Measurements from ENCODE around the gene DHFR2. TPM values are rescaled to one million over a fixed set of nuclear protein-coding genes. Genes with fewer than 3 reads are reported as not detected.

Gene DHFR2
- total and polyA plus RNA-seq, 2 of the 4 experiments (the other 2 are of a cell fraction): 1.1 to 2.3 TPM

DNA sequence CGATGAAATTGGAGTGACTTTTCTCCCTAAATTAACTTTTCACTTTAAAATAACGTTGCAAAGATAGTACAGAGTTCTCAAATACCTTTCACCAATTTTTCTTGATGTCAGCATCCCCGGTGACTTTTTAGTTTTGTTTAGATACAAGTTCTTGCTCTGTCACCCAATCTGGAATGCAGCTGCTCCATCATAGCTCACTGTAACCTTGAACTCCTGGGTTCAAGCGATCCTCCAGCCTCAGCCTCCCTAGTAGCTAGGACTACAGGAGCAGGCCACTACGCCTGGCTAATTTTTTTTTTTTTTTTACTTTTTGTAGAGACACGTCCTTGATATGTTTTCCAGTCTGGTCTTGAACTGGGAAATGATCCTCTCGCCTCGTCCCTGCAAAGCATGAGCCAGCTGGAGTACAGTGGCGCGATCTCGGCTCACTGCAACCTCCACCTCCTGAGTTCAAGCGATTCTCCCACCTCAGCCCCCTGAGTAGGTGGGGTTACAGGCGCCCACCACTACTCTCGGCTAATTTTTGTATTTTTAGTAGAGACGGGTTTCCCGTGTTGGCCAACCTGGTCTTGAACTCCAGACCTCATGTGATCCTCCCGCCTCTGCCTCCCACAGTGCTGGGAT, 892 bp upstream of the DHFR2 start:
- Histone ChIP-seq H3K23ac (ENCODE audit: low read depth, low read length) (peak overlapping the region; percentile 76; the same call in 1 of the 2 replicates), H2BK20ac (ENCODE audit: low read depth, low read length) (no peak overlapping the region), H3K4me3 (ENCODE audit: insufficient read depth, low read depth, low read length) (peak overlapping the region; percentile 70), H3K18ac (ENCODE audit: low read depth, low read length) (no peak overlapping the region; the same call in none of the 2 replicates), H3K79me1 (ENCODE audit: low read depth in 1 of 2, low read length in 2 of 2) (peaks cover 6 to 34% of the 10 kb centered on the region in 2 experiments; a peak in 2 of 4 replicates), H4K91ac (ENCODE audit: insufficient read depth, low read depth, low read length) (peak overlapping the region; percentile 39; the same call in 1 of the 2 replicates), H3K9me3 (ENCODE audit: control insufficient read depth, insufficient read depth, low read length) (no peaks in the 10 kb centered on the region), H2BK120ac (ENCODE audit: low read depth, low read length) (0 out of 2 replicates have a peak overlapping the region, but pooled peaks have one; percentile 9), H3K4me1 (ENCODE audit: control insufficient read depth, insufficient read depth, low read length) (peaks cover 1% of the 10 kb centered on the region; the same call in 1 of the 2 replicates), H3K9ac (ENCODE audit: low read depth, low read length) (peak overlapping the region; percentile 92), H3K4me2 (ENCODE audit: low read depth, low read length) (peak overlapping the region; percentile 79), H2BK15ac (ENCODE audit: low read depth, low read length) (0 out of 3 replicates have a peak overlapping the region, but pooled peaks have one; percentile 22), H2BK5ac (ENCODE audit: low read depth, low read length, poor library complexity, severe bottlenecking) (peak overlapping the region; percentile 84), H4K20me1 (ENCODE audit: insufficient read depth, low read length) (no peaks in the 10 kb centered on the region), H2AK9ac (replicated peaks; ENCODE audit: low read depth, low read length, poor library complexity) (peak overlapping the region; percentile 71), H3K9me1 (ENCODE audit: insufficient read depth, low read length) (no peaks in the 10 kb centered on the region), H3K14ac (replicated peaks; ENCODE audit: low read depth, low read length) (peak overlapping the region; percentile 96), H3K27ac (ENCODE audit: insufficient read depth, low read length) (peak overlapping the region; percentile 91), H3K36me3 (ENCODE audit: control insufficient read depth, insufficient read depth, low read length) (peaks cover 4% of the 10 kb centered on the region), H3K27me3 (ENCODE audit: control insufficient read depth, insufficient read depth, low read length) (no peaks in the 10 kb centered on the region), H3K56ac (ENCODE audit: extremely low read depth, insufficient read depth, low read length) (peak overlapping the region; percentile 97), H2AK5ac (ENCODE audit: low read depth, low read length) (peak overlapping the region; percentile 14; the same call in 1 of the 2 replicates), H4K8ac (ENCODE audit: low read depth in 2 of 2, low read length in 2 of 2) (peak overlapping the region; percentile 61 to 95), H3K4ac (ENCODE audit: low read depth, low read length) (peak overlapping the region; percentile 88), H4K5ac (ENCODE audit: low read depth, low read length) (peak overlapping the region; percentile 89; the same call in 1 of the 2 replicates), H2AFZ (replicated peaks; ENCODE audit: low read length, poor library complexity) (peak overlapping the region; percentile 78)
- in situ Hi-C loops (cut with MboI; ENCODE audit: low sequenced_read_pairs) (no loop called here), dilution Hi-C loops (cut with HindIII; ENCODE audit: low sequenced_read_pairs, unreplicated experiment) (no loop called here), intact Hi-C loops (cut with micrococcal nuclease) (loop anchor here (10.0 kb wide), 1 partner anchor 219 kb away; no protein-coding TSS in a partner anchor)
- 90% methylated on average over 2 of the region's 17 CpGs; no CpG with 5 or more reads in 1 of the 2 experiments for WGBS, 2 experiments (ENCODE audit: extremely low coverage in 2 of 2, insufficient read length in 1 of 2)
- TF ChIP-seq POLR2A (IDR thresholded peaks at IDR 0.05; ENCODE audit: low read depth, low read length): no peak
- no peak for TF ChIP-seq SMC3 (IDR thresholded peaks at IDR 0.05; ENCODE audit: low read depth, low read length)
- TF ChIP-seq RAD21 (IDR thresholded peaks at IDR 0.05; ENCODE audit: low read length): no peak
- TF ChIP-seq, protein P1, sequence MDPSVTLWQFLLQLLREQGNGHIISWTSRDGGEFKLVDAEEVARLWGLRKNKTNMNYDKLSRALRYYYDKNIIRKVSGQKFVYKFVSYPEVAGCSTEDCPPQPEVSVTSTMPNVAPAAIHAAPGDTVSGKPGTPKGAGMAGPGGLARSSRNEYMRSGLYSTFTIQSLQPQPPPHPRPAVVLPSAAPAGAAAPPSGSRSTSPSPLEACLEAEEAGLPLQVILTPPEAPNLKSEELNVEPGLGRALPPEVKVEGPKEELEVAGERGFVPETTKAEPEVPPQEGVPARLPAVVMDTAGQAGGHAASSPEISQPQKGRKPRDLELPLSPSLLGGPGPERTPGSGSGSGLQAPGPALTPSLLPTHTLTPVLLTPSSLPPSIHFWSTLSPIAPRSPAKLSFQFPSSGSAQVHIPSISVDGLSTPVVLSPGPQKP (IDR thresholded peaks at IDR 0.05; ENCODE audit: borderline replicate concordance, low read depth, low read length): no peak
- no peak for TF ChIP-seq NFE2L2 (IDR thresholded peaks at IDR 0.05; ENCODE audit: low read depth, low read length)
- TF ChIP-seq BHLHE40 (IDR thresholded peaks at IDR 0.05; ENCODE audit: low read depth, low read length): no peak
- TF ChIP-seq MAFK (IDR thresholded peaks at IDR 0.05; ENCODE audit: low read depth, low read length): no peak
- no peak for TF ChIP-seq RFX5 (IDR thresholded peaks at IDR 0.05; ENCODE audit: low read depth, low read length)
- TF ChIP-seq, protein P2, sequence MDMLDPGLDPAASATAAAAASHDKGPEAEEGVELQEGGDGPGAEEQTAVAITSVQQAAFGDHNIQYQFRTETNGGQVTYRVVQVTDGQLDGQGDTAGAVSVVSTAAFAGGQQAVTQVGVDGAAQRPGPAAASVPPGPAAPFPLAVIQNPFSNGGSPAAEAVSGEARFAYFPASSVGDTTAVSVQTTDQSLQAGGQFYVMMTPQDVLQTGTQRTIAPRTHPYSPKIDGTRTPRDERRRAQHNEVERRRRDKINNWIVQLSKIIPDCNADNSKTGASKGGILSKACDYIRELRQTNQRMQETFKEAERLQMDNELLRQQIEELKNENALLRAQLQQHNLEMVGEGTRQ (IDR thresholded peaks at IDR 0.05; ENCODE audit: low read depth, low read length): no peak
- no TSS peak for BruUV-seq (replicated peaks)
- DNase-seq: peak; percentile 6
- ChIA-PET POLR2A (ENCODE audit: unreplicated experiment) (no interaction called here), CTCF (no interaction called here)
- no peak for ATAC-seq (ENCODE audit: low read depth)

Measured in IMR-90 (cell line).